HG02970 (cell line): ENCODE data around the gene TSSK2.

ENCODE experiments used
- ATAC-seq: cut with Tn5 transposase; IDR thresholded peaks from one replicate; pipeline ENCODE4 v1.9.1; 2021; ENCODE audit warnings: mild to moderate bottlenecking, moderate library complexity, moderate number of reproducible peaks; ENCODE audit not compliant: unreplicated experiment, low FRiP score

Gene TSSK2

GRCh38 chr22:19122752-19123492 lies 8.2 kb upstream of the TSSK2 start:
- no peak for ATAC-seq

- no peak for ATAC-seq
These were observed 7.2 kb upstream of the TSSK2 start for GRCh38 chr22:19123936-19124335.

GRCh38 chr22:19124377-19124776 lies 6.7 kb upstream of the TSSK2 start:
- ATAC-seq: no peak

- ATAC-seq: no peak
These were observed 6.1 kb upstream of the TSSK2 start for GRCh38 chr22:19125011-19125410.

GRCh38 chr22:19125474-19126308 lies 5.4 kb upstream of the TSSK2 start:
- no peak for ATAC-seq

GRCh38 chr22:19126309-19127273 lies 4.5 kb upstream of the TSSK2 start:
- no peak for ATAC-seq

- ATAC-seq: no peak
These were observed 3.6 kb upstream of the TSSK2 start for GRCh38 chr22:19127329-19128008.

- ATAC-seq: no peak
These were observed 3.1 kb upstream of the TSSK2 start for GRCh38 chr22:19128009-19128401.

GRCh38 chr22:19128946-19129727 lies 2.0 kb upstream of the TSSK2 start:
- ATAC-seq: no peak

GRCh38 chr22:19129871-19130270 lies 1.2 kb upstream of the TSSK2 start:
- no peak for ATAC-seq

GRCh38 chr22:19131685-19132015 lies 542 bp downstream of the TSSK2 start:
- ATAC-seq: no peak

- no peak for ATAC-seq
These were observed 1.0 kb downstream of the TSSK2 start for GRCh38 chr22:19132153-19132552.

GRCh38 chr22:19132693-19133400 lies 1.7 kb downstream of the TSSK2 start:
- no peak for ATAC-seq

GRCh38 chr22:19133561-19133960 lies 2.5 kb downstream of the TSSK2 start:
- no peak for ATAC-seq

GRCh38 chr22:19134176-19134831 lies 3.2 kb downstream of the TSSK2 start:
- no peak for ATAC-seq

GRCh38 chr22:19134874-19135273 lies 3.8 kb downstream of the TSSK2 start:
- ATAC-seq: no peak

GRCh38 chr22:19136915-19137314 lies 5.8 kb downstream of the TSSK2 start:
- ATAC-seq: no peak
